Measurements from ENCODE around the gene MCRS1. TPM values are rescaled to one million over a fixed set of nuclear protein-coding genes. Genes with fewer than 3 reads are reported as not detected.
"Not testable (repeated sequence)": the region's sequence is repeated elsewhere in the genome, so short reads cannot be mapped to it uniquely, and the experiment has no call there.

Gene MCRS1
- polyA plus RNA-seq, 1 donor, result 54.7 TPM

GRCh38 chr12:49535921-49536525 lies 31.9 kb downstream of the MCRS1 start:
- 80% methylated on average over 1 of the region's 6 CpGs for WGBS (ENCODE audit: insufficient coverage, low lambda C conversion rate)
- Histone ChIP-seq H3K27me3 (ENCODE audit: control insufficient read depth, insufficient read depth, low read length) (peaks cover 55% of the 10 kb centered on the region), H3K27ac (ENCODE audit: low read length) (no peak overlapping the region), H3K4me3 (ENCODE audit: low read length) (no peak overlapping the region), H3K36me3 (ENCODE audit: control insufficient read depth, insufficient read depth, low read length) (no peaks in the 10 kb centered on the region), H3K4me1 (ENCODE audit: control insufficient read depth, insufficient read depth, low read length) (peaks cover 15% of the 10 kb centered on the region), H3K9me3 (ENCODE audit: control insufficient read depth, low read depth, low read length) (peaks cover 3% of the 10 kb centered on the region)
- DNase-seq, result no peak

- Histone ChIP-seq H3K4me1 (ENCODE audit: control insufficient read depth, insufficient read depth, low read length) (peaks cover 10% of the 10 kb centered on the region), H3K27me3 (ENCODE audit: control insufficient read depth, insufficient read depth, low read length) (peaks cover 43% of the 10 kb centered on the region)
These were observed 33.1 kb downstream of the MCRS1 start for GRCh38 chr12:49534731-49535278.

GRCh38 chr12:49534122-49534521 lies 33.8 kb downstream of the MCRS1 start:
- peaks cover 36% of the 10 kb centered on the region for H3K27me3 ChIP-seq (ENCODE audit: control insufficient read depth, insufficient read depth, low read length)
- no CpG with 5 or more reads among the region's 5 CpGs for WGBS (ENCODE audit: insufficient coverage, low lambda C conversion rate)
- H3K4me1 ChIP-seq (ENCODE audit: control insufficient read depth, insufficient read depth, low read length); H3K36me3 ChIP-seq (ENCODE audit: control insufficient read depth, insufficient read depth, low read length); DNase-seq; H3K4me3 ChIP-seq (ENCODE audit: low read length); H3K9me3 ChIP-seq (ENCODE audit: control insufficient read depth, low read depth, low read length); H3K27ac ChIP-seq (ENCODE audit: low read length): not testable (repeated sequence)

More at GRCh38 chr12:49534731-49535278, 33.1 kb downstream of the MCRS1 start:
- no peaks in the 10 kb centered on the region for H3K36me3 ChIP-seq (ENCODE audit: control insufficient read depth, insufficient read depth, low read length)
- no peak overlapping the region for H3K4me3 ChIP-seq (ENCODE audit: low read length)
- H3K27ac ChIP-seq (ENCODE audit: low read length), result no peak overlapping the region
- H3K9me3 ChIP-seq (ENCODE audit: control insufficient read depth, low read depth, low read length), result peaks cover 3% of the 10 kb centered on the region
- no peak for DNase-seq
- WGBS (ENCODE audit: insufficient coverage, low lambda C conversion rate), result no CpG with 5 or more reads among the region's 13 CpGs

DNA sequence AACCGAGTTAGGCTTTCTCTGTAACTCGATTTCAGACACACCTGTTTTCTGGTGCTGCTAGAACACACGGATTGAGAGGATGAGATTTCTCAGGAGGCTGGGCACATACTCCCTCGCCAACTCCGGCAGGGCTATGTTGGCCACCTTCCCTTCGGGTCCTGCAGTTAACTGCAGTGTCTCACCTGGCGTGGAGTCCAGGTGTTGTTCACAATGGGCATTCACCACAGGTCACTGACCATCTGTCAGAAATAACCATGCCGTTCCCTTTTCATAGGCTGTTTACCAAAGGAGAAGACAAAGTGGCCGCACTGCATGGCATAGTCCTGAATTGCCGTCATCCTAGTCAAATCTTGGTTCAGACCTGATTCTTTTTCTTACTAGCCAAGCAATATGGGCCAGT lies 34.6 kb downstream of the MCRS1 start:
- Histone ChIP-seq H3K4me1 (ENCODE audit: control insufficient read depth, insufficient read depth, low read length) (peaks cover 9% of the 10 kb centered on the region), H3K27me3 (ENCODE audit: control insufficient read depth, insufficient read depth, low read length) (peaks cover 30% of the 10 kb centered on the region), H3K4me3 (ENCODE audit: low read length) (no peak overlapping the region), H3K9me3 (ENCODE audit: control insufficient read depth, low read depth, low read length) (peaks cover 3% of the 10 kb centered on the region), H3K27ac (ENCODE audit: low read length) (no peak overlapping the region), H3K36me3 (ENCODE audit: control insufficient read depth, insufficient read depth, low read length) (no peaks in the 10 kb centered on the region)
- DNase-seq, result no peak
- no CpG with 5 or more reads among the region's 10 CpGs for WGBS (ENCODE audit: insufficient coverage, low lambda C conversion rate)

- no peak overlapping the region for H3K27ac ChIP-seq (ENCODE audit: low read length)
- H3K36me3 ChIP-seq (ENCODE audit: control insufficient read depth, insufficient read depth, low read length), result peaks cover 9% of the 10 kb centered on the region
- peak in 1 of 2 donors; percentile 53 for DNase-seq
- peaks cover 3% of the 10 kb centered on the region for H3K9me3 ChIP-seq (ENCODE audit: control insufficient read depth, low read depth, low read length)
- H3K4me1 ChIP-seq (ENCODE audit: control insufficient read depth, insufficient read depth, low read length), result no peaks in the 10 kb centered on the region
- no peak overlapping the region for H3K4me3 ChIP-seq (ENCODE audit: low read length)
- H3K27me3 ChIP-seq (ENCODE audit: control insufficient read depth, insufficient read depth, low read length), result peaks cover 15% of the 10 kb centered on the region
- WGBS (ENCODE audit: insufficient coverage, low lambda C conversion rate), result no CpG with 5 or more reads among the region's 2 CpGs
These were observed 36.2 kb downstream of the MCRS1 start for GRCh38 chr12:49531745-49532144.

- H3K9me3 ChIP-seq (ENCODE audit: control insufficient read depth, low read depth, low read length), result no peaks in the 10 kb centered on the region
- no peaks in the 10 kb centered on the region for H3K4me1 ChIP-seq (ENCODE audit: control insufficient read depth, insufficient read depth, low read length)
- no peaks in the 10 kb centered on the region for H3K27me3 ChIP-seq (ENCODE audit: control insufficient read depth, insufficient read depth, low read length)
- no peak overlapping the region for H3K27ac ChIP-seq (ENCODE audit: low read length)
- WGBS (ENCODE audit: insufficient coverage, low lambda C conversion rate), result no CpG with 5 or more reads among the region's 1 CpG
- DNase-seq, result no peak
- H3K4me3 ChIP-seq (ENCODE audit: low read length), result no peak overlapping the region
- H3K36me3 ChIP-seq (ENCODE audit: control insufficient read depth, insufficient read depth, low read length), result peaks cover 30% of the 10 kb centered on the region
These were observed 38.5 kb downstream of the MCRS1 start for GRCh38 chr12:49529414-49529813.

DNA sequence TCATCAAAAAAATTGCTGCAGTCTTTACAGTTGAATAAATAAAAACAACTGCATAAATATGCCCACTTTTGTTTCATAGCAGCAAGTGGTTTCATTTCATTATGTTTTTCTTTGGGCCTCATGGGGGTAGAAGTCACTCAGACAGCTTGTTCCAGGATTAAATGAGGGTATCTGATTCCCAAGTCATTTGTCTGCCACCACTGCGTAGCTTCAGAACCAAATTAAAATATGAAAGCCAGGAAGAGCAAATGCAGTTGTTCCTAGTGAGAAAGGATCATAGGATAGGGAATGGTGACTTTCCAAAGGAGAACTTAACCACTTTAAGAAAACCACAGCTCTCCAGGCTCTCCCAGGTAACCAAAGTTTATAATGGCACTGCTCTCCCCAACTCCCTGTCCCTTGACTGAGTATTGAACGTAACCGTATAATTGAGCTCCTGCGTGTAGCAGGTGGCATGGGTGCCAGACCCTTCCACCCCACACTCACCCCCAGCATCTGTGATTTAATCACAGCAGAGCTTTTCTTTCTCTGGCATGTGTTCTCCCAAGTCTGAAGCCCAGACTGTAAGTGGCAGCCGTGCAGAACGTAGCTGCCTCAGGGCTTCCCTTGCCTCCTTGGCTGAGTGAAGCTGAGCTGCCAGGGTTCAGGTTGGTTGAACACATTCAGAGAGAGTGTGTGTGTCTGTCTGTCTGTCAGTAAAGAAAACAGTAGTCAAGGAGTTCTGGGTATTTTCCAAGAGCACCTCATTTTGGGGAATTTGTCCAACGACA lies 40.4 kb downstream of the MCRS1 start:
- DNase-seq, result no peak
- no peak overlapping the region for H3K4me3 ChIP-seq (ENCODE audit: low read length)
- no peaks in the 10 kb centered on the region for H3K9me3 ChIP-seq (ENCODE audit: control insufficient read depth, low read depth, low read length)
- H3K4me1 ChIP-seq (ENCODE audit: control insufficient read depth, insufficient read depth, low read length), result no peaks in the 10 kb centered on the region
- no peak overlapping the region for H3K27ac ChIP-seq (ENCODE audit: low read length)
- WGBS (ENCODE audit: insufficient coverage, low lambda C conversion rate), result no CpG with 5 or more reads among the region's 7 CpGs
- H3K36me3 ChIP-seq (ENCODE audit: control insufficient read depth, insufficient read depth, low read length), result peaks cover 36% of the 10 kb centered on the region
- H3K27me3 ChIP-seq (ENCODE audit: control insufficient read depth, insufficient read depth, low read length), result no peaks in the 10 kb centered on the region

GRCh38 chr12:49525942-49526341 lies 42.0 kb downstream of the MCRS1 start:
- H3K4me3 ChIP-seq (ENCODE audit: low read length), result no peak overlapping the region
- H3K27me3 ChIP-seq (ENCODE audit: control insufficient read depth, insufficient read depth, low read length), result no peaks in the 10 kb centered on the region
- H3K4me1 ChIP-seq (ENCODE audit: control insufficient read depth, insufficient read depth, low read length), result no peaks in the 10 kb centered on the region
- peaks cover 41% of the 10 kb centered on the region for H3K36me3 ChIP-seq (ENCODE audit: control insufficient read depth, insufficient read depth, low read length)
- no peak for DNase-seq
- H3K27ac ChIP-seq (ENCODE audit: low read length), result no peak overlapping the region
- no CpG with 5 or more reads among the region's 7 CpGs for WGBS (ENCODE audit: insufficient coverage, low lambda C conversion rate)
- no peaks in the 10 kb centered on the region for H3K9me3 ChIP-seq (ENCODE audit: control insufficient read depth, low read depth, low read length)

GRCh38 chr12:49524660-49525324 lies 43.1 kb downstream of the MCRS1 start:
- Histone ChIP-seq H3K9me3 (ENCODE audit: control insufficient read depth, low read depth, low read length) (no peaks in the 10 kb centered on the region), H3K27me3 (ENCODE audit: control insufficient read depth, insufficient read depth, low read length) (no peaks in the 10 kb centered on the region), H3K36me3 (ENCODE audit: control insufficient read depth, insufficient read depth, low read length) (peaks cover 43% of the 10 kb centered on the region), H3K27ac (ENCODE audit: low read length) (no peak overlapping the region), H3K4me1 (ENCODE audit: control insufficient read depth, insufficient read depth, low read length) (no peaks in the 10 kb centered on the region), H3K4me3 (ENCODE audit: low read length) (no peak overlapping the region)
- no CpG with 5 or more reads among the region's 6 CpGs for WGBS (ENCODE audit: insufficient coverage, low lambda C conversion rate)
- DNase-seq, result no peak

- H3K4me3 ChIP-seq (ENCODE audit: low read length), result no peak overlapping the region
- no peak for DNase-seq
- H3K4me1 ChIP-seq (ENCODE audit: control insufficient read depth, insufficient read depth, low read length), result no peaks in the 10 kb centered on the region
- no peaks in the 10 kb centered on the region for H3K27me3 ChIP-seq (ENCODE audit: control insufficient read depth, insufficient read depth, low read length)
- H3K36me3 ChIP-seq (ENCODE audit: control insufficient read depth, insufficient read depth, low read length), result peaks cover 41% of the 10 kb centered on the region
- no peaks in the 10 kb centered on the region for H3K9me3 ChIP-seq (ENCODE audit: control insufficient read depth, low read depth, low read length)
- H3K27ac ChIP-seq (ENCODE audit: low read length), result no peak overlapping the region
- WGBS (ENCODE audit: insufficient coverage, low lambda C conversion rate), result 100% methylated on average over 2 of the region's 4 CpGs
These were observed 46.6 kb downstream of the MCRS1 start for GRCh38 chr12:49521389-49521788.

Data from large intestine (tissue), 3 donors.